DMS153 (cell line): ENCODE data around the gene MCUR1.
"Not testable (repeated sequence)": the region's sequence is repeated elsewhere in the genome, so short reads cannot be mapped to it uniquely, and the experiment has no call there.

Experiments
- DNase-seq: peaks from one replicate; lab custom pipeline; 2025; lab: John Stamatoyannopoulos, UW

MCUR1 gene

DNA sequence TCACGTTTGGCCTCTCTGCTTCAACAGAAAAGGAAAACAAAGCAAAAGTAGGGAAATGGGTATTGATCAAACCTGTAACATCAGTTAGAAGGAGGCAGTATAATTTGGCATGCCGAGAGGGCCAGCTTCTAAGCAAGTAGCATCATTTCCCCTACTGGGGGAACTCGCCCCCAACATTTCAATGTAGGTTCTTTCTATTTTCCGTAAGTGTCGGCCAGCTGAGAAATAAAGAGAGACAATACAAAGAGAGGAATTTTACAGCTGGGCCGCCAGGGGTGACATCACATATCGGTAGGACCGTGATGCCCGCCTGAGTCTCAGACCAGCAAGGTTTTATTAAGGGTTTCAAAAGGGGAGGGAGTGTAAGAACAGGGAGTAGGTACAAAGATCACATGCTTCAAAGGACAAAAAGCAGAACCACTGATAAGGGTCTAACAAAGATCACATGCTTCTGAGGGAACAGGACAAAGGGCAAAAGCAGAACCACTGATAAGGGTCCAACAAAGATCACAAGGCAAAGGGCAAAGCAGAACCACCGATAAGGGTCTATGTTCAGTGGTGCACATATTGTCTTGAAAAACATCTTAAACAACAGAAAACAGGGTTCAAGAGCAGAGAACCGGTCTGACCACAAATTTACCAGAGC, 14.4 kb upstream of the MCUR1 start:
- not testable (repeated sequence) for DNase-seq

DNA sequence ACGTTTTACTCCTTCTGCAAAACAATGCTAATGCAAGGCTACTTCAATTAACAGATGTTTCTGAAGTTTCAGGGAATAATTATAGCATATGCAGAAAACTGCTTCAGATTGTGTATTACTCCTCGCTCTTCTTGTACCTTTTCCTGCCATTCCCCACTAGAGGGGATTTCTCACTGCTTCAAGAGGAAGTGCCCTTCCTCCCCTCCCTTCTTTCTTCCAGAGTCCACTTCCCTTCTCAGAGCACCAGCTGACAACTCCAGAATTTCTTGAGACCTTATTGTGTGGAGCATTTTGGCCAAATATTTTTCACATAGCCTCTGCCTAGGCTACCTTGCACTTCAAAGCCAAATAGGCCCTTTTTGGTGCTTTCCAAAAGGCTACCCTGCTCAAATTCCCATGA, 12.7 kb upstream of the MCUR1 start:
- no peak for DNase-seq

GRCh38 chr6:13825871-13826270, 11.5 kb upstream of the MCUR1 start:
- no peak for DNase-seq

- no peak for DNase-seq
These were observed 4.0 kb upstream of the MCUR1 start for GRCh38 chr6:13818341-13818740.

- DNase-seq, result no peak
These were observed 700 bp upstream of the MCUR1 start for GRCh38 chr6:13814938-13815575.

- no peak for DNase-seq
These were observed 659 bp downstream of the MCUR1 start for GRCh38 chr6:13813621-13814175.

DNA sequence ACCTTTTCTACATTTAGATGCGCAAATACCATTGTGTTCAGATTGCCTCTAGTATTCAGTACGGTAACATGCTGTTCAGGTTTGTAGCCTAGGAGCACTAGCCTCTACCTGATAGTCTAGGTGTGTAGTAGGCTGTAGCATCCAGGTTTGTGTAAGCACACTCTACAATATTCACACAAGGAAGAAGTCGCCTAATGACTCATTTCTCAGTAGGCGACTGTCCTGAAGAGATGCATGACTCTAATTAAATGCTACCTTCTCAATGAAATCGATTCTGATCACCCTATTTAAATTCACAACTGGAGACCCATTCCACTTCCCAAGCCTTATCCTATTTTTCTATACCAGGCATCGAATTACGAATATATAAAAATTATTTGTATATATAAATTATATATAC, 1.3 kb downstream of the MCUR1 start:
- no peak for DNase-seq

DNA sequence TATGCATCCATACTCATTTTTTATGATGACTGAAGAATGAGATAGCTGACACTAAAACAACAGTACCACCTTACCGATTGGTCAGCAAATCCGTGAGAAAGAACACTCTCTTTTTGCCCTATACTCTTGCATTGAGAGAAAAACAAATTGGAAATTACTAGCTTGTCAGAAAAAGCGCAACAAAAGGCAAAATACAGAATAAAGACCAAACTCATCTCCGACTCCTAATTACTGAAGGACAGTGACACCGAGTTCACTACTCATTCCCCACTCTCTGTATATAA, 2.1 kb downstream of the MCUR1 start:
- DNase-seq, result no peak

GRCh38 chr6:13811627-13812358, 2.6 kb downstream of the MCUR1 start:
- DNase-seq, result no peak

- no peak for DNase-seq
These were observed 3.5 kb downstream of the MCUR1 start for GRCh38 chr6:13810688-13811446.

DNA sequence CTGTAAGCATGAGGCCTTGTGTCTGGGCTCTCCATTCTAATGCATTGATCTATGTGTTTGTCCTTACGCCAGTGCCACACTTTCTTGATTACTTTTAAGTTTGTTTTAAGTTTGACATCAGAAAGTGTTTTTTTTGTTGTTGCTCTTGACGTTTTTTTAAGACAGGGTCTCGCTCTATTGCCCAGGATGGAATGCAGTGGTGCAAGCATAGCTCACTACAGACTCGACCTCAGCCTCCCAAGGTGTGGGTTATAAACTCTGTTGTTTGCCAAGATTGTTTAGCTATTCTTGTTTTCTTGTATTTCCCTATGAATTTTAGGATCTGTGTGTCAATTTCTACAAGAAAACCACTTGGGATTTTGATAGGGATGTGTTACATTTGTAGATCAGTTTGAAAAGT, 5.6 kb downstream of the MCUR1 start:
- no peak for DNase-seq

GRCh38 chr6:13807696-13808095, 6.7 kb downstream of the MCUR1 start:
- DNase-seq, result no peak

- DNase-seq, result no peak
These were observed 10.8 kb downstream of the MCUR1 start for GRCh38 chr6:13803581-13803980.

DNA sequence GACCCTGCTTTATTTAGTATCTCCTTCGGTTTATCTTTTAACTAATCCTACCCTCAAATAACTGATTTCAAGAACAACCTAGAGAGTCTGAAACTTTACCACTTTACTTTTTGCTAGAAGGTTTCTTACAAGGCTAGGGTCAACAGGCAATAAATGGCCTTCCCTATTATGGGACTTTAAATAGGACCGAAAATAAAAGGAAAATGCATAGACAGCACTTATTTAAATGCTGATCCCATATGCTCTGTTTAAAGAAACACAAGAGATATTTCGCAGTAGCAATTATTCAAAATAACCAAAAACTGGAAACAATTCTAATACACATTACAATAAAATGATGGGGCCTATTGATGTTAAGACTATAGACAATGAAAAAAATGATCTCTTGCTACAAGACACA, 13.7 kb downstream of the MCUR1 start:
- DNase-seq, result no peak

DNA sequence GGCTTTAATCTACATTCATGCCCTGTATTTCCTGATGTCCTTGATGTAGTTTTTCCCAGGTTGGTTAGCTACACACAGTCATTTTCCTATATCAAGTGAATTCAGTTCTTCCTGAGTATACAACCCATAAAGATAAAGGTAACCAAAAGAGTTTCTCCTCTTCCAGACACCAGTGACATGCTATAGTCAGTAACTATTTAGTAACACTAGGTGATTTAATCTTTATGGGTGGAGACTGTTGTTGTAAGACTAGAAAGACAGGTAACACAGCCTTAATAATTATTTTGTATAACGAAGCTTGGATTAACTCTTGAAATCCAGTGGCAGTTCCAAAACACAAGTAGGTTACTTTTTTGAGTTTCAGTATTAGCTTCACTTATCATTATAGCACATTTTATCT, 17.6 kb downstream of the MCUR1 start:
- no peak for DNase-seq

DNA sequence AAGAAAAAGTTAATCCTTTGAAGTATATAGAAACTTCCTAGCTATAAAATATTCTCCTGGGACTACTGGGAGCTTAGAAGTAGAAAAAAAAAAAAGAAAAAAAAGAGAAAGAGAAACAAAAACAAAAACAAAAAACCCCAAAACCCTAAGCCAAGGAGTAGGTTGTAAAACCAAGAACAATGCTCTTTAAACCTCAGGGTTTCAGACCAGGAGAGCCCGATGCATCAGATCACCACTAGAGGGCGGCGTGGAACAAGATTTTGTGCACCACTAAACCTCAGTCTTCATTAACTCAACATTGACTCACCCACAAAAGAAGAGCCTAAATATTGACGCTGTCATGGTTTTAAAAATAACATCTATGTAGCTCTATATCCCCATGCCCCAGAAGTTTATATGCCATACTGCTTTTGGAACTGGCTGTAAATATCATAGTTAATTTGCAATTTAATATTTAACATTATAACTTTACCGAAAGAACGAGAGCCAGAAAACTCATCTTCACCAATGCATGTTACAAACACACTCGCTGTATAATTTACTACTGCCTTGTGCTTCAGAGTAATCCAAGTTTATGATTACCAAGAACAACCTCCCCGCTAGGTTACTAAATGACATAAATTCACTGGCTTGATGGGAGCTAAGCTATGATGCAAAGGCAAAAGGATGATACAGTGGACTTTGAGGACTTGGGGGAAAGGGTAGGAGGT, 19.2 kb downstream of the MCUR1 start:
- DNase-seq, result peak; percentile 22

GRCh38 chr6:13794184-13794583, 20.2 kb downstream of the MCUR1 start:
- no peak for DNase-seq

DNA sequence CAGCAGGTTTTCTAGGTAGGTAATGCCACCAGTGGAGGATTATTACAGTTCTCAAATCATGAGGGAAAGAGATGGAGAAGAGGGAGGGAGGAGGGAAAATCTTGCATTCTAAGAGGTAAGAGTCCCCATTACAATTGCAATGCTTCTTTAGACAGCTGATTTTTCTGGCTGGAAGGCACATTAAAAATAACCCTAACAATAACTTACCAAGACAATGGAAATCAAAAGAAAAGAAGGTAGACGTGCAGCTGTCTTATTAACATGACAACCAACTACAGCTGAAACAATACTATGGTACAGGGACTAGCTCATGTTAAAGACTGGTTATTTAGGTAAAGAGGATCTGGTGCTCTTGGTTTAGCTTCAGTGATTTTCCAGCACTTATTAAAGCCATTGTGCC, 24.6 kb downstream of the MCUR1 start:
- no peak for DNase-seq

GRCh38 chr6:13788820-13789219, 25.5 kb downstream of the MCUR1 start:
- DNase-seq, result no peak

DNA sequence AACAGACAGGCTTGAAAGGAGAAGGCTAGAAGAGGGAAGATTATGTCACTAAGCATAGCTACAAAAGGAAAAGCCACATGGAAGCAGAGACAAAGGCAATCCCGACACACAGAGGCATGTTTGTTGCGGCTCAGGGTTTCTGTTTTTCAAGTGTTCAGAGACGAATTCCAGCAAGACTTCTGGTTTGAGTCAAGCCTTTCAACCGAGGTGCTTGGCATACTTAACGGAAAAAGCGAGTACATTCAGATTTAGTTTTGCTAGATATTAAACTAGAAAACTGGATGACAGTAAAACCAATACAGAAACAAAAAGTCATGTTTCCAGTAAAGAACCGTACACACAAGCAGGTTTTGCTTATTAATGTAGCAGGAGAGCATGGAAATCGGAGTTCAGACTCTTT, 27.2 kb downstream of the MCUR1 start:
- DNase-seq, result no peak

DNA sequence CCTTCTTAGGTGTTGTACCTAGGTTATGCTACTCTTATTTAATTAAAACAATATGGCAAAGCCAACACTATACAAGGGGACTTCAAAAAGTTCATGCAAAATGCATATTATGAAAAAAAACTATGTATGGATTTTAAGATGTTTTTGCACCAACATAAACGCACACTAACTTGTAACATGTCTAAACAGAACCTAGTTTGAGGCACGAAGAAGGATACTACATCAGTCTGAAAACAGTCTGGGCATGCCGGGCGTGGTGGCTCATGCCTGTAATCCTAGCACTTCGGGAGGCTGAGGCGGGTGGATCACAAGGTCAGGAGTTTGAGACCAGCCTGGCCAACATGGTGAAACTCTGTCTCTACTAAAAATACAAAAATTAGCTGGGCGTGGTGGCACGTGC, 34.2 kb downstream of the MCUR1 start:
- DNase-seq, result not testable (repeated sequence)

- no peak for DNase-seq
These were observed 36.3 kb downstream of the MCUR1 start for GRCh38 chr6:13778028-13778427.
